Osteocyte (in vitro differentiated cells): Measurements from ENCODE around the gene GPR15LG. TPM values are rescaled to one million over a fixed set of nuclear protein-coding genes. Genes with fewer than 3 reads are reported as not detected.
"Not testable (repeated sequence)": the region's sequence is repeated elsewhere in the genome, so short reads cannot be mapped to it uniquely, and the experiment has no call there.

ENCODE experiments used
- DNase-seq: peaks from one replicate; pipeline ENCODE4 v3.0.0; 2021; ENCODE audit warnings: mixed read lengths; ENCODE audit not compliant: unreplicated experiment; ENCODE audit errors: extremely low spot score
- H3K27ac Mint-ChIP-seq: one replicate; pipeline ENCODE4 v1.8.0; 2021; ENCODE audit warnings: mild to moderate bottlenecking, mixed read lengths; ENCODE audit not compliant: unreplicated experiment
- H3K27me3 Mint-ChIP-seq: one replicate; pipeline ENCODE4 v1.8.0; 2021; ENCODE audit warnings: mixed read lengths; ENCODE audit not compliant: unreplicated experiment
- H3K36me3 Mint-ChIP-seq: one replicate; pipeline ENCODE4 v1.8.0; 2021; ENCODE audit warnings: mixed read lengths; ENCODE audit not compliant: unreplicated experiment
- H3K4me1 Mint-ChIP-seq: one replicate; pipeline ENCODE4 v1.8.0; 2021; ENCODE audit warnings: mixed read lengths; ENCODE audit not compliant: unreplicated experiment
- H3K4me3 Mint-ChIP-seq: one replicate; pipeline ENCODE4 v1.8.0; 2021; ENCODE audit warnings: mild to moderate bottlenecking, moderate library complexity, mixed read lengths; ENCODE audit not compliant: unreplicated experiment
- H3K9me3 Mint-ChIP-seq: one replicate; pipeline ENCODE4 v1.8.0; 2021; ENCODE audit warnings: mixed read lengths; ENCODE audit not compliant: unreplicated experiment
- CTCF ChIP-seq: fragments of 200-600 bp; sonication (generic); IDR thresholded peaks from 2 replicates; pipeline ENCODE4 v1.5.0; 2021; ENCODE audit warnings: antibody characterized with exemption, mild to moderate bottlenecking, moderate library complexity
- total RNA-seq: library from RNA; stranded (reverse); gene quantifications from 2 replicates; pipeline ENCODE4 v1.2.1, GENCODE V29; 2021

GPR15LG gene
- total RNA-seq, 1 donor from 2014 or later, result not detected

DNA sequence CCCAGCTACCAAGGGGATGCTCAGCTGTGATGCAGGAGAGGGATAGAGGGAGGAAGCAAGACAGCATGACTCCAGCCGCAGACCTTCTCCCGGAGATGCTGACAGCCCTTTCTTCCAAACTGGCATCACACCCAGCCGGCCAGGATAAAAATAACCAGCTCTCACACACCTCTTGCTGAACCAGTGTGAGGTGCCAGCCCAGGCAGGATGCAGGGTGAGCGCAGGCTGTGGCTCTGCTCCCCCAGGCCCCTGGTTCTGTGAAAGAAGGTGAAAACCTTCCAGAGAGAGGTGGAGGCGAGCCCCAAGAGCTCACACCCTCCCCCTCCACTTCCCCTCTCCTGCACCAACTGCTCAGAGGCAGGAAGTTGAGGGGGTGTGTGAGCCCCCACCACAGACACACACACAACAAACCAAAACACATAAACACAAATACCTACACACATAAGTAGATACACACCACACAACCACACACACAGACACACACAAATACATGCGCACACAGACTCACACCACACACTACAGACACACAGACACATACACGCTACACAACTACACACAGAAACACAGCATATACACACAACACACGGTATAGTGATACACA is 4.0 kb downstream of the GPR15LG start:
- no peak overlapping the region for H3K4me3 Mint-ChIP-seq
- H3K9me3 Mint-ChIP-seq, result no peaks in the 10 kb centered on the region
- H3K27ac Mint-ChIP-seq, result no peak overlapping the region
- H3K27me3 Mint-ChIP-seq, result peaks cover 3% of the 10 kb centered on the region
- no peaks in the 10 kb centered on the region for H3K4me1 Mint-ChIP-seq
- no peak for TF ChIP-seq CTCF
- H3K36me3 Mint-ChIP-seq, result no peaks in the 10 kb centered on the region
- DNase-seq, result no peak

GRCh38 chr10:84178160-84178609 is 4.6 kb downstream of the GPR15LG start:
- H3K4me3 Mint-ChIP-seq, result no peak overlapping the region
- no peaks in the 10 kb centered on the region for H3K4me1 Mint-ChIP-seq
- H3K27ac Mint-ChIP-seq, result no peak overlapping the region
- H3K9me3 Mint-ChIP-seq, result no peaks in the 10 kb centered on the region
- no peaks in the 10 kb centered on the region for H3K36me3 Mint-ChIP-seq
- peaks cover 4% of the 10 kb centered on the region for H3K27me3 Mint-ChIP-seq
- DNase-seq, result no peak
- TF ChIP-seq CTCF, result no peak

- Mint-ChIP-seq H3K27me3 (peaks cover 4% of the 10 kb centered on the region), H3K36me3 (no peaks in the 10 kb centered on the region), H3K4me3 (no peak overlapping the region), H3K9me3 (no peaks in the 10 kb centered on the region), H3K4me1 (no peaks in the 10 kb centered on the region), H3K27ac (no peak overlapping the region)
- no peak for DNase-seq
- TF ChIP-seq CTCF, result no peak
These were observed 5.6 kb downstream of the GPR15LG start for GRCh38 chr10:84179059-84179710.

DNA sequence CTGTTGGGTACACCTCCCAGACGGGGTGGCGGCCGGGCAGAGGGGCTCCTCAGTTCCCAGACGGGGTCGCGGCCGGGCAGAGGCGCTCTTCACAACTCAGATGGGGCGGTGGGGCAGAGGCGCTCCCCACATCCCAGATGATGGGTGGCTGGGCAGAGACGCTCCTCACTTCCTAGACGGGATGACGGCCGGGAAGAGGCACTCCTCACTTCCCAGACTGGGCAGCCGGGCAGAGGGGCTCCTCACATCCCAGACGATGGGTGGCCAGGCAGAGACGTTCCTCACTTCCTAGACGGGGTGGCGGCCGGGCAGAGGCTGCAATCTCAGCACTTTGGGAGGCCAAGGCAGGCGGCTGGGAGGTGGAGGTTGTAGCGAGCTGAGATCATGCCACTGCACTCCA is 6.8 kb downstream of the GPR15LG start:
- not testable (repeated sequence) for H3K27me3 Mint-ChIP-seq, DNase-seq, H3K9me3 Mint-ChIP-seq, H3K36me3 Mint-ChIP-seq, H3K27ac Mint-ChIP-seq, H3K4me1 Mint-ChIP-seq, H3K4me3 Mint-ChIP-seq

DNA sequence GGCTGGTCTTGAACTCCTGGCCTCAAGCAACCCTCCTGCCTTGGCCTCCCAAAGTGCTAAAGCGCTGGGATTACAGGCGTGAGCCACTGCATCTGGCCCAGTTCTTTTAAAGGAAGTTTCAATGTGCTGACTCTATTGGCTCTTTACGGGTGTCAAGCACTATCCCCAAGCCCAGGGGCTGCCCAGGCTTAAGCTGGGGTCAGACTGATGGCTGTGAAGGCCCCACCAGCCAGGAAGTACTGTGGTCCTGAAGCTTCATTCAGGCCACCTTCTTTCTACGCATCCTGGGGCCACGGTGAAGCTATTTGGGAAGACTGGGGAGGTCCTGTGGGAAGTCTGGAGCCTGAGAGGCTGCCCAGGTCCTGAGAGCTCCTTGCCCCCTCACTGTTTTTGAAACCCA is 8.0 kb downstream of the GPR15LG start:
- Mint-ChIP-seq H3K9me3 (no peaks in the 10 kb centered on the region), H3K4me1 (no peaks in the 10 kb centered on the region), H3K4me3 (no peak overlapping the region), H3K27ac (no peak overlapping the region), H3K36me3 (no peaks in the 10 kb centered on the region), H3K27me3 (peaks cover 4% of the 10 kb centered on the region)
- DNase-seq, result no peak
- TF ChIP-seq CTCF, result no peak
